GM12892 (cell line): ENCODE results near the gene ROBO4.

Experiments
- DNase-seq: peaks from one replicate; pipeline ENCODE4 v3.0.0; 2011; ENCODE audit not compliant: insufficient read length
- FAIRE-seq: peaks from 2 replicates; lab custom pipeline; 2011; peaks lifted over from hg19 to GRCh38; lab: Jason Lieb, UNC
- POLR2A ChIP-seq: IDR thresholded peaks from 2 replicates; pipeline ENCODE4 v1.6.1; 2011; ENCODE audit warnings: low read depth, low read length, control low read depth
- POLR2AphosphoS5 ChIP-seq: IDR thresholded peaks from 2 replicates; pipeline ENCODE4 v1.6.1; 2011; ENCODE audit warnings: low read depth, low read length, control low read depth
- TAF1 ChIP-seq: IDR thresholded peaks from 2 replicates; pipeline ENCODE4 v1.6.1; 2011; ENCODE audit warnings: low read depth, mild to moderate bottlenecking, control low read depth, low read length, borderline replicate concordance

Gene ROBO4

DNA sequence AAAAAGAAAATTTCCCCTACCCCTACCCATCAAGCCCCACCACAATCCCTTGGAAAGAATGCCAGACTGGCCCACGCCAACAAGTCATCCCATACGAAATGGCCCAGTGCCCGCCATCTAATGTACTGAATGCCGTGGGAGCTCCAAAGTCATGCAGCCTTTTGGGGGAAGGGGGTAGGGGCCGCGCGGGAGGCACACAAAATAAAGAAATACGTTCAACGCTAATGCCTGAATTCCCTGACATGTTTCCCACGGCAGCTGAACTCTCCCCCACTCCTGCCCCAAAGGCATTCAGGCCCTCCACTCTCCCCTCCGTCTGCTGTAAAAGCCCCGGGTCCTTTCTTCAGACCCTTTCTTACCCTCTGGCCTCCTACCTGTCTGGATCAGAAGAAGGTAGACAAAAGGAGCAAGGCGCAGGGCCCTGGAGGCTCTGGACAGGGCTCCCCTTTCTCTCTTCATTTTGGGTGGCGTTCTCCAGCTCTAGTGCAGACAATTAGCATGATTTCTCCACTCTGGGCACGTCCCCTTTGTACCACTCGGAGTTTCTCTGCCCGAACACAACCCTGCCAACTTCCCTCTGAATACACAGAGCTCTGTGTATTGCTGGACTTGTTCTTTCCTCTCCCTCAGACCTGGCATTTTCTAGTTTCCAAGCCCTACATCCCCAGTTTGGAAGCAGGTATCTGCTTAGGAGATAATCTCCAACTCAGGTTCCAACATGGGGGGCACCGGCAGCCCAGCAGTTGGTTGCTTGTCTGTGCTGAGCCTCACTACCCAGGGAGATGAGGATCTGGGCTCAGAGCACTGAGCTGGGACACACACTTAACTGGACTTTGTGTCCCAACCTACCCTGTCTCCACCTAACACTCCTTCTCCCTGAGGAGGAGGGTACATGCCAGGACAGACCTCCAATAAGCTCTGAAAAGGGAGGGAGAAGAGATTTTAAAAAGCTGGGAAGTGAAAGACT, 38.2 kb upstream of the ROBO4 start, which contains the start of gene HEPACAM:
TSS of gene HEPACAM (minus strand) at position 500 of the 967 bp plus-strand sequence. CDS start at position 459, 41 bp downstream.
- no peak for TF ChIP-seq POLR2AphosphoS5
- TF ChIP-seq POLR2A: no peak
- DNase-seq: no peak
- no peak for FAIRE-seq

DNA sequence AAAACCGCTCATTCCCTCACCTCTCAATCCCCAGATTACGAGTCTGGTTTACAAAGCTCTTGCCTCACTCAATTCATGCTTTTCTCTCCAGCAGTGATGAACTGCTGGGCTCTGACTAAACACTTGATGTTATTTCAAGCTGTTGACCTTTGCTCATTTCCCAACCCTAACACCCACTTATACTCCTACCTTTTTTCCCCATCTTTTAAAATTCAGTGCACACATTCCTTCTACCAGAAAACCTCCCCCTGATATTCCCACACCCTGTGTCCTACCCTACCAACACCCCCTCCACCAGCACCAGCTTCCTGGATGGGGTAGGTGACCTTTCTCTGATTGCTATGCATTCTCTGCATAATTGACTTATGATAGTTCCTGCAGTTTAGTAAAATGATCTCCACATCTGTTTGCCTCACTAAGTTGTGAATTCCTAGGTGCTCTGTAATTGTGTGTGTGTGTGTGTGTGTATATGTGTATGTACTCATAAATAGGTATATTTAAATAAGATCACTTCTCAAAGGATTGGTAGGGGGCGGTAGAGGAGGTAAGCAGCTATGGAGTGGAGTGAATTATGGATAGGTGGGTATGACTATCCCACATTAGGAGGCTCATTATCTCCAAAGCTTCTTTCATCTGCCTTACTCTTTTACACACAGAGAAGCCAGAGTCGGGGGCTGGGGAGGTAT, 37.3 kb upstream of the ROBO4 start:
- TF ChIP-seq POLR2A: no peak
- TF ChIP-seq TAF1: no peak
- TF ChIP-seq POLR2AphosphoS5: no peak
- no peak for FAIRE-seq
- no peak for DNase-seq

DNA sequence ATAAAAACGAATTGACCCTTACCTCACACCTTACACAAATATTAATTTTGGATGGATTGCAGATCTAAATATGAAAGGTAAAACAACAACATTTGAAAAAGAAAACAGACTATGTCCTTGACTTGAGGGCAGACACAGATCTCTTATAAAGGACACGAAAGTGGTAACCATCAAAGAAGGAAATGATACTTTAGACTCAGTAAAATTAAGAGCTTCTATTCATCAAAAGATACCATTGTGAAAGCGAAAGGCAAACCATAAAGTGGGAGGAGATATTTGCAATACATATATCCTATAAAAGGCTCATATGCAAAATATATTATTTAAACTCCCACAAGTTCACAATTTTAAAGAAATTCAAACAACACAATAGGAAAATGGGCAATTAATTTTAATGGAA, 33.1 kb upstream of the ROBO4 start:
- DNase-seq (no peak), FAIRE-seq (no peak)

DNA sequence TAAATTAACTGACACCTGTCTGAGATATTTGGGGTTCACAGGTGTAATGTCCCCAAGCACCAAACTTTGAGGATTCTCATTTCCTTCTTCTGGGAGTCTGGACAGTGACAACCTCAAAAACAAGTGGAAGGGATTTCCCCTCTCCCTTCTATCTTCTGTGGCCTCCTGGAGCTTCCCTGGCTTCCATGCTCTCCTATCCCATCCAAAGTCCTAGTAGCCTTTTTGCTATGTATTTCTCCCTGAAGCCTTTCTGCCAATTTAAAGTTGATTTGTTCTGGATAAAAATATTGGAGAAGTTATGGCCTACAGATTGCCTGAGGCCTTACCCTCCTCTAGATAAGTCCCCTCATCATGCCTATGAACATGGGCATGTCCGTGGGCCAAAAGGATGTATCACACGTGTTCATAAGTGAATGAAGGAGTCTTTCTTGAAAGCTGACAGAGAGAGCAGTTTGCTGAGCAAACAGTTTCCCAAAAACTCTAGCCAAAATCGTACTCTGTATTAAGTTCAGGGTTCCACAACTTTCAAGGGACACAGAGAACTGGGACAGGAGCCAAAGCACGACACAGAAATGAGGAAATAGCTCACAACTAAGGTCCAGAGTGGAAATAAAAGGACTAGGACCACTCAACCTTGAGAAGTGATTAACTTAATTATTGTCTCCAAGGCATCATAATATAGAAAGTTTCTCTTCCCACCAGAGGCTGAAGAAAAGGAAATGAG, 31.4 kb upstream of the ROBO4 start:
- DNase-seq: no peak
- FAIRE-seq: no peak
- no peak for TF ChIP-seq TAF1
- no peak for TF ChIP-seq POLR2A
- no peak for TF ChIP-seq POLR2AphosphoS5

More for the DNA sequence above, 33.1 kb upstream of the ROBO4 start:
- TF ChIP-seq TAF1 (no peak), POLR2AphosphoS5 (no peak), POLR2A (no peak)

DNA sequence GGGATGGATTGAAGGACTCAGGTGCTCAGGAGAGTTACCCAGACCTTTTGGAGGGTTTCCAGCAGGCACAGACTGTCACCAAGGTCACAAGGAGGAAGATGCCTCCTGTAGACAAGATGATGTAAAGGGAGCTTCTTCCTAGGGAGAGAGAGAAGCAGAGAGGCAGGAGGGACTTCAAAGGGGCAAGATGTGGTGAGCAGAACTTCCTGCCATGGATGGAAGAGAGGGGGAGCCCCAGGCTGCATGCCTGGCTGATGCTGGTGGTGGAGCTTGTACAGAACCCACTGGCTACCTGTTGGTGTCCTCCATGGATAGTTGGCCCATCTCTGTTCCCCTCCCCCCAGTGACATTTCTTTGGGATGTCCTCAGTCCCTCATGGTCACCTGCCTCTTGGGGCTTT, 25.6 kb upstream of the ROBO4 start:
- no peak for DNase-seq
- TF ChIP-seq TAF1 (no peak), POLR2AphosphoS5 (no peak), POLR2A (no peak)

DNA sequence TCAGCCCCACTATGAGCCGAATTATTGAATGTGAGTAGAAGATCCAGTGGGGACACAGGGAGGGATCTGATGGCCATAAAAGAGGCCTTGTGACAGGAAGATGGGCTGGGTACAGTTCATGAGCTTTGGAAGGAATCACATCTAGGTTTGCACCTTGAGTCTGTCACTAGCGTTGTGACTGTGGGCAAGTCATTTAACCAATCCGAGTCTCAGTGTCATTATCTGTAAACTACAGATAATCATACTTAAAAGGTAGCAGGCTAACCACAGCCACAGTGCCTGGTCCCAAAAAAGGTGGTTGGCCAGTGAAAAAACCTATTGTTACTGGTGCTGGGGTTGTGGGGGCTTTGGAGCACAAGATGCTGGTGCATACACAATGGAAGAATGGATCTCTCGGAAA, 25.2 kb upstream of the ROBO4 start:
- no peak for TF ChIP-seq TAF1
- TF ChIP-seq POLR2A: no peak
- TF ChIP-seq POLR2AphosphoS5: no peak
- DNase-seq: no peak
- FAIRE-seq: no peak

More for the DNA sequence above, 25.6 kb upstream of the ROBO4 start:
- no peak for FAIRE-seq

DNA sequence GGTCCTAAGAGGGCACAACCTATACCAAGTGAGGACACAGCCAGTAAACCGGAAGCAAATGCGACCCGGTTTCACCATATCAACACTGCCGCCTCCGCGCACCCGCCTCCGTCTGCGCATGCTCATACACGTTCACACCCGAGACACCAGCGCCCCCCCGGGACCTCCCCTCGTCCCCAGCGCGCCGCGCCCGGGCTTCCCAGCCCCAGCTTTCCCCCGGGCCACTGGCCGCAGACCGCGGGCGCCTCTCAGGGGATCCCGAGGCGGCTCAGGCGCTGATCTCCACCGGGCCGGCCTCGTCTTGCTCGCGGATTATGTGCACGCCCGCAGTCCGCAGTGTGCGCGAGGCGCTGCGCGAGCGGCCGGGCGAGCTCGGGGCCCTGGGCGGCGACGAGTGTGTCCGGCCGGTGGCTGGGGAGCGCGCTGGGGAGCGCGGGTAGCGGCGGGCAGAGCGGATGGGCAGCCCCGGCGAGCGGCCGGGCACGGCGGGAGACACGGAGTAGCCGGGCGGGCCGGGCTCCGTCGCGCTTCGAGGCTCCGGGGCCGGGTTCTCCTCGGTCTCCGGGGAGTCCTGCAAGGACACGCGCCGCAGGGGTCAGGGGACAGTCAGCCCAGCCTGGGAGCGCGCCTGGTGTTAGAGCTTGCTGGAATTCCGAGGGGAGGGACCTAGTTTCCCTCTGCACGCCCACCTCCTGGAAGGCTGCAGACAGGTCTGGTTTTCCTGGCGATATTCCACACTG, 23.4 kb upstream of the ROBO4 start:
- TF ChIP-seq POLR2A (no peak), TAF1 (no peak), POLR2AphosphoS5 (no peak)
- no peak for DNase-seq

DNA sequence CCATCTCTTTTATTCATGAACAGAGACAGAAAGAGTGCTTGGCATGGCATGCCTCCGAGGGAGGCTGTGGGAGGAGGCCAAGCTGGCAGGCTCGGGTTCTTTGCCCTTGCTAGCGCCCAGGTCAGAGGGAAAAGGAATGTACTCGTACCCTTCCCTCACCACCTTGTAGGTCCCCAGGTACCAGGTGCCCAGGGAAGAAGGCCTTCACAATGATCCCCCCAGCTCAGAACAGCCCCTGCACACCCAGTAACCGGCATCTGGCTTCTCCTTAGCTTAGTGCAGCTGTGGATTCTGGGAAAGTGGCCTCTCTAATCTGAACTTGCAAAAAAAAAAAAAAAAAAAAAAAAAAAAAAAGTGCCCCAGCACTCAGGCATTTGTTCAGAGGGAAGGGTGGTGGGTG, 22.7 kb upstream of the ROBO4 start:
- FAIRE-seq: no peak
- no peak for TF ChIP-seq POLR2AphosphoS5
- TF ChIP-seq TAF1: no peak
- TF ChIP-seq POLR2A: no peak
- DNase-seq: no peak

More for the DNA sequence above, 23.4 kb upstream of the ROBO4 start:
- no peak for FAIRE-seq

DNA sequence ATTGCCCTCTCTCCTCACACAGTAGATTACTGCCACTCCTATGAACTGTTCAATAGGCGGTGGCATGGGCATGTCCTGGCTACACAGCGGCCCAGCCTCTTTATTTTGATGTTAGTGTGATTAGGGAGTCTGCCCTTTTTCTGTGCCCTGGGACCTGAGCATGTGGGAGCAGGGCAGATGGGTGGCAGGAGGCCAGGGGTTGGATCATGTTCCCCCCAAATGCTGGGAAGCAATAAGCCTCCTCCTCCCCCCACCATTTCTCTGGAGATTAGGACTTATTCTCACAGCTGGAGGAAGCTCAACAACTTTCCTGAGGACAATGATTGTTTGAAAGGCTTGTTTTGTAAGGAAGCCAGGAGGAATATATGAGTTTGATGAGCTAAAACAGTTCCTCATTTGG, 22.2 kb upstream of the ROBO4 start:
- TF ChIP-seq POLR2A (no peak), TAF1 (no peak), POLR2AphosphoS5 (no peak)
- no peak for DNase-seq
- FAIRE-seq: no peak

DNA sequence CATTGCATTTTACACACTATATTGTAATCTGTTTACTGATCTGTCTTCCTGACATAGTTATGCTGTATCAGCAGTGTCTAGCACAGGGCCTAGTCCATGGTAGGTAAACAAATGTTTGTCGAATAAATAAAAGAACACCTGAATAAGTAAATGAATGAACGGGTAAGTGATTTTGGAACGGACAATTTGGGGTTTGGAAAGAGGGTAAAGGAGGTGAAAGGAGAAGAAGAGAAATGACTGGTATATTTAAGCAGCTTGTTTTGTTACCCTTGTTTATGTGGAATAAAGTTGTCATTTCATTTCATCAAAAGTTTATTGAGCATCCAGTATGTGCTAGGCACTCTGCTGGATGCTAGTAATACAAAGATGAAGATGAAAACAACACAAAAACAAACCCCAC, 21.3 kb upstream of the ROBO4 start, which contains the start of gene HEPN1:
TSS of gene HEPN1 (plus strand) at position 301 of the 400 bp plus-strand sequence.
- TF ChIP-seq POLR2A: no peak
- TF ChIP-seq POLR2AphosphoS5: no peak
- TF ChIP-seq TAF1: no peak
- FAIRE-seq: no peak
- DNase-seq: no peak

DNA sequence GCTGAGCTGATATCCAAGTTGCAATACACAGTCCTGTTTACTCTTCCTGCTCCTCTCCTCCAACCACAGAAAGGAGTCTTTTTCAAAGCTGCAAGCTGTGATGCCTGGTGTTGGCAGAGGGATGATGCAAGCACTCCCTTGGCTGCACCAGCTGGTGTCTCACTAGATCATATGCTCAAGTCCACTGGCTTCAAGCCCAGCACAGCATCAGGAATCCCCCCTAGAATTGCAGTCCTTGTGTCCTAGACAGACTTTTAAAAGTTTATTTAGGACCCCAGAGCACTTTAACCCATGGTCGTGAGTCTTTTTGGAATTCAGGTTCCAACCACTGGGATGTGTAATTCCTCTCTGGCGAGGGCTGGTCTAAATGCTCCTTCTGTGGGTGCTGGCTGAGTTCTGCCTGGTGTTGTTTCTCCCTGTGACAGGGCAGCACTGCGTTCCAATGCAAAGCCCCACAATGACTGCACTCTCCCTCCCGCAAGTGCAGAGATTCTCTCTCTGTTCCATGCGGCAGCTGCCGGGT, 19.5 kb upstream of the ROBO4 start:
- TF ChIP-seq TAF1 (no peak), POLR2AphosphoS5 (no peak), POLR2A (no peak)
- no peak for FAIRE-seq
- no peak for DNase-seq
